ENCODE measurements around the gene RNF26. TPM values are rescaled to one million over a fixed set of nuclear protein-coding genes. Genes with fewer than 3 reads are reported as not detected.

Gene RNF26
- total RNA-seq (2021; ENCODE audit: unreplicated experiment) (69.0 TPM), Bru-seq, nascent RNA (percentile 83 among the genes with signal in this experiment), BruChase-seq, experiment 1, labeled RNA remaining after a 2-hour chase (percentile 98 among the genes with signal in this experiment), BruChase-seq, experiment 2, labeled RNA remaining after a 6-hour chase (percentile 99 among the genes with signal in this experiment)
- 58.5 TPM for polyA plus RNA-seq (2012; ENCODE audit: insufficient read length)
- long read RNA-seq, transcript RNF26-201 (1 exons, 2,787 nt) = major isoform, 145 of 146 reads
- long read RNA-seq, partial matches to known transcripts = 0 of 146 reads
- long read RNA-seq, other reads (novel, unspliced or antisense) = 1 of 146 reads

DNA sequence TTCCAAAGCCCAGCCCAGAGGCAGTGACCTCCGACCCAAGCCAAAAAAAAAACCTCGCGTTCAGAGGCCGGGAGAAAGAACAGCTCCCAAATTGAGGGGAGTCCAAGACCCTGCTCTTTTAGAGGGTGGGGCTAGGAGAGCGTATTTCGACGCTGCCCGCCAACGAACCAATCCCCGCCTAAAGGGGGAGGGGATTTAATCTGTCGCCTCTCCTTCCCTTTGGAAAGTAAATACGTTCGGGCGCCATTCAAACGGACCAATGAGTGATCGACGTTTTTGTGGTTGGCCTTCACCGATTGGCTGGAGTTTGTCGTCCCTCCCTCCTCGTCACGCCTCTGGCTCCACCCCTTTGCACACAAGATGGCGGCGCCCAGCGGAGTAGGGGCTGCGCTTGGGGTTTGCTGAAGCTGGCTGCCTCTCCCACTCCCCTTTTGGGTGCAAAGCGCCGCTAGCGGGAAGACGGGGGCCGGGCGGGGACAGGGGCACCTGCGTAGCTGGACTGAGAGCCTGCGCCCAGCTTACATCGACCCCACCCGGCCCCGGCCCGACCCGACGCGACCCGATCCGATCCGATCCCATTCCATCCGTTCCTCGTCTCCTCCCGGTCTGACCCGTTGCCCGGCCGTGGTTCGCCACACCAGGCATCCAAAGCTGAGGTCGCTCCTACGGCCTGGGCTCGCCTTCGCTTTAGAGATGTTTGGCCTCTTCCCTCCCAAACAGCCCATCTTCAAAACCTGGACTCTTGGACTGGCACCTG is at the start of gene RNF26:
Gene RNF26 (plus strand): TSS at position 354 of the 757 bp plus-strand sequence. CDS start 596 bp downstream, outside the sequence.
- ChIA-PET POLR2A (interaction anchor here (0.6 kb wide), 1 partner anchor 301 kb away, joined by 10 read pairs; no protein-coding TSS in a partner anchor), CTCF (interaction anchor here (0.5 to 2.1 kb wide), 5 partner anchors 10 to 344 kb away, joined by 3 to 6 read pairs (median 3); no protein-coding TSS in a partner anchor)
- BruUV-seq (replicated peaks) = TSS peak; percentile 91
- H3K9me3 ChIP-seq (ENCODE audit: control insufficient read depth, insufficient read depth, low read depth, low read length) = no peaks in the 10 kb centered on the region
- H3K4me3 ChIP-seq (ENCODE audit: low read depth in 2 of 2, low read length in 2 of 2) = peak within 1 kb of the TSS; percentile 84 to 95
- no peaks in the 10 kb centered on the region for H3K27me3 ChIP-seq (ENCODE audit: control insufficient read depth, insufficient read depth, low read length)
- intact Hi-C loops (cut with micrococcal nuclease; ENCODE audit: unreplicated experiment) (no loop called here), in situ Hi-C loops (cut with HindIII; ENCODE audit: low pct_unique_long_range_greater_than_20kb, low sequenced_read_pairs) (no loop called here)
- peaks cover 40% of the 10 kb centered on the region for H3K4me1 ChIP-seq (ENCODE audit: control insufficient read depth, insufficient read depth, low read length)
- H3K36me3 ChIP-seq (ENCODE audit: control insufficient read depth, insufficient read depth, low read length) = no peaks in the 10 kb centered on the region
- 0 out of 2 replicates have a peak, but pooled peaks have one; percentile 46 for TF ChIP-seq SIN3A (IDR thresholded peaks at IDR 0.05; ENCODE audit: borderline replicate concordance, insufficient read depth, low read depth, low read length)
- TF ChIP-seq, protein P1, sequence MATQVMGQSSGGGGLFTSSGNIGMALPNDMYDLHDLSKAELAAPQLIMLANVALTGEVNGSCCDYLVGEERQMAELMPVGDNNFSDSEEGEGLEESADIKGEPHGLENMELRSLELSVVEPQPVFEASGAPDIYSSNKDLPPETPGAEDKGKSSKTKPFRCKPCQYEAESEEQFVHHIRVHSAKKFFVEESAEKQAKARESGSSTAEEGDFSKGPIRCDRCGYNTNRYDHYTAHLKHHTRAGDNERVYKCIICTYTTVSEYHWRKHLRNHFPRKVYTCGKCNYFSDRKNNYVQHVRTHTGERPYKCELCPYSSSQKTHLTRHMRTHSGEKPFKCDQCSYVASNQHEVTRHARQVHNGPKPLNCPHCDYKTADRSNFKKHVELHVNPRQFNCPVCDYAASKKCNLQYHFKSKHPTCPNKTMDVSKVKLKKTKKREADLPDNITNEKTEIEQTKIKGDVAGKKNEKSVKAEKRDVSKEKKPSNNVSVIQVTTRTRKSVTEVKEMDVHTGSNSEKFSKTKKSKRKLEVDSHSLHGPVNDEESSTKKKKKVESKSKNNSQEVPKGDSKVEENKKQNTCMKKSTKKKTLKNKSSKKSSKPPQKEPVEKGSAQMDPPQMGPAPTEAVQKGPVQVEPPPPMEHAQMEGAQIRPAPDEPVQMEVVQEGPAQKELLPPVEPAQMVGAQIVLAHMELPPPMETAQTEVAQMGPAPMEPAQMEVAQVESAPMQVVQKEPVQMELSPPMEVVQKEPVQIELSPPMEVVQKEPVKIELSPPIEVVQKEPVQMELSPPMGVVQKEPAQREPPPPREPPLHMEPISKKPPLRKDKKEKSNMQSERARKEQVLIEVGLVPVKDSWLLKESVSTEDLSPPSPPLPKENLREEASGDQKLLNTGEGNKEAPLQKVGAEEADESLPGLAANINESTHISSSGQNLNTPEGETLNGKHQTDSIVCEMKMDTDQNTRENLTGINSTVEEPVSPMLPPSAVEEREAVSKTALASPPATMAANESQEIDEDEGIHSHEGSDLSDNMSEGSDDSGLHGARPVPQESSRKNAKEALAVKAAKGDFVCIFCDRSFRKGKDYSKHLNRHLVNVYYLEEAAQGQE (IDR thresholded peaks at IDR 0.05; ENCODE audit: insufficient read depth in 1 of 2, low read depth in 2 of 2, low read length in 1 of 2) = no peak; a peak in 1 of 4 replicates
- TF ChIP-seq POLR2AphosphoS5 (IDR thresholded peaks at IDR 0.05; ENCODE audit: low read depth, low read length) = peak; percentile 90
- TF ChIP-seq TCF7L2 (IDR thresholded peaks at IDR 0.05; ENCODE audit: low read depth, low read length) = peak; percentile 50; the same call in 1 of the 2 replicates
- TF ChIP-seq, protein P2, sequence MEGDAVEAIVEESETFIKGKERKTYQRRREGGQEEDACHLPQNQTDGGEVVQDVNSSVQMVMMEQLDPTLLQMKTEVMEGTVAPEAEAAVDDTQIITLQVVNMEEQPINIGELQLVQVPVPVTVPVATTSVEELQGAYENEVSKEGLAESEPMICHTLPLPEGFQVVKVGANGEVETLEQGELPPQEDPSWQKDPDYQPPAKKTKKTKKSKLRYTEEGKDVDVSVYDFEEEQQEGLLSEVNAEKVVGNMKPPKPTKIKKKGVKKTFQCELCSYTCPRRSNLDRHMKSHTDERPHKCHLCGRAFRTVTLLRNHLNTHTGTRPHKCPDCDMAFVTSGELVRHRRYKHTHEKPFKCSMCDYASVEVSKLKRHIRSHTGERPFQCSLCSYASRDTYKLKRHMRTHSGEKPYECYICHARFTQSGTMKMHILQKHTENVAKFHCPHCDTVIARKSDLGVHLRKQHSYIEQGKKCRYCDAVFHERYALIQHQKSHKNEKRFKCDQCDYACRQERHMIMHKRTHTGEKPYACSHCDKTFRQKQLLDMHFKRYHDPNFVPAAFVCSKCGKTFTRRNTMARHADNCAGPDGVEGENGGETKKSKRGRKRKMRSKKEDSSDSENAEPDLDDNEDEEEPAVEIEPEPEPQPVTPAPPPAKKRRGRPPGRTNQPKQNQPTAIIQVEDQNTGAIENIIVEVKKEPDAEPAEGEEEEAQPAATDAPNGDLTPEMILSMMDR (IDR thresholded peaks at IDR 0.05) = no peak
- ATAC-seq = peak; percentile 85
- peak within 1 kb of the TSS; percentile 98 for H3K27ac ChIP-seq (ENCODE audit: low read length)
- DNase-seq (ENCODE audit: low read depth, low spot score) = peak; percentile 94

DNA sequence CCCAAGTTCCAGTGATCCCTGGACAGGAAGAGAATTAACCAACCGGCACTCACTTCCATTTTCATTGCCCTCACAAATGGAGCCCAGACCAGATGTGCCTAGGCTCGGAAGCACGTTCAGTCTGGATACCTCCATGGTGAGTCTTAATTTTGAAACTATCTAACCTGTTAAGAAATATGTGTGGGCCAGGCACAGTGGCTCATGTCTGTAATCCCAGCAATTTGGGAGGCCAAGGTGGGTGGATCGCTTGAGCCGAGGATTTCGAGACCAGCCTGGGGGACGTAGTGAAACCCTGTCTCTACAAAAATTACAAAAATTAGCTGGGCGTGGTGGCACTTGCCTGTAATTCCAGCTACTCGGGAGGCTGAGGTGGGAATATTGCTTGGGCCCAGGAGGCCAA is 48.9 kb upstream of the RNF26 start:
- no peak for DNase-seq (ENCODE audit: low read depth, low spot score)
- POLR2A ChIA-PET = no interaction called here
- intact Hi-C loops (cut with micrococcal nuclease; ENCODE audit: unreplicated experiment) (no loop called here), in situ Hi-C loops (cut with HindIII; ENCODE audit: low pct_unique_long_range_greater_than_20kb, low sequenced_read_pairs) (no loop called here)
- Histone ChIP-seq H3K4me3 (ENCODE audit: low read depth in 2 of 2, low read length in 2 of 2) (no peak overlapping the region), H3K9me3 (ENCODE audit: control insufficient read depth, insufficient read depth, low read depth, low read length) (no peaks in the 10 kb centered on the region), H3K27me3 (ENCODE audit: control insufficient read depth, insufficient read depth, low read length) (no peaks in the 10 kb centered on the region), H3K4me1 (ENCODE audit: control insufficient read depth, insufficient read depth, low read length) (no peaks in the 10 kb centered on the region), H3K27ac (ENCODE audit: low read length) (no peak overlapping the region), H3K36me3 (ENCODE audit: control insufficient read depth, insufficient read depth, low read length) (peaks cover 20% of the 10 kb centered on the region)
- CTCF ChIA-PET = interaction anchor here (0.6 to 1.0 kb wide), 2 partner anchors 12 to 302 kb away, joined by 3 to 16 read pairs; no protein-coding TSS in a partner anchor
- no peak for ATAC-seq
- no TSS peak for BruUV-seq (replicated peaks)
- TF ChIP-seq, protein P2 (IDR thresholded peaks at IDR 0.05) = no peak
- no peak for TF ChIP-seq POLR2AphosphoS5 (IDR thresholded peaks at IDR 0.05; ENCODE audit: low read depth, low read length)
- TF ChIP-seq, protein P1 (IDR thresholded peaks at IDR 0.05; ENCODE audit: insufficient read depth in 1 of 2, low read depth in 2 of 2, low read length in 1 of 2) = no peak
- TF ChIP-seq SIN3A (IDR thresholded peaks at IDR 0.05; ENCODE audit: borderline replicate concordance, insufficient read depth, low read depth, low read length) = no peak

Measured in Panc1 (cell line).